Measurements from ENCODE around the gene IL12RB1. TPM values are rescaled to one million over a fixed set of nuclear protein-coding genes. Genes with fewer than 3 reads are reported as not detected.

IL12RB1 gene
- total RNA-seq, 1 donor from 2014 or later, result not detected

DNA sequence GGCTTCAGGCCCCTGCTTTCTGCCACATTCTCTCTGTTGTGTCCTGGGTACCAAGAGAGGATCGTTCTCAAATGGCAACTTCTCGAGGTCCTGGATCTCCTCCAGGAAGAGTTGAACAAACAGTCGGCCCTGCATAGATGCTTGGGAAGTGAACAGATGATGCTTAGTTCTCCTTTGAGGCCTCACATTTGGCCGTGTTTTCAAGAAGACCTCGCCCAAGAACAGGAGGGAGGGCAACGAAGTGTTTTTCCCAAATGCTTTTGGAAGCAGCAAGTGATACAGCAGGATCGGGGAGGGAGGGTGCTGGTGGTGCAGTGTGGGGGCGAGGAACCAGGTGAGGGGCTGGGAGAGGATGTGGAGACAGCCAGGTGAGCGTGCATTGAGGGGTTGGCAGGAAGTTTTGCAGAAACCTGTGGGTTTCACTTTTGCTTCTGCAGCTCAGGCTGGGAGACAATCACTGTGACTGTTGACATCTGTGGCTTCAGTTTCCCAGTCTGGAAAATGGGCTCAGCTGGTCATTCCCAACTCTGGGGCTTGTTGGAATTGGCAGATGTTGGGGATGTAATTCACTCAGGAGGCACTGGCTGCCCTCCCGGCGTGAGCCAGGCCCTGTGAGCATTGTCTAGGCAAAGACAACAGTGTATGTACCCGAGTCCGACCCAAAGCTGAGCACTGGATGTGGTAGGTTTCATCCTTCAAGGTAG lies 32.4 kb upstream of the IL12RB1 start:
- TF ChIP-seq, protein P1, sequence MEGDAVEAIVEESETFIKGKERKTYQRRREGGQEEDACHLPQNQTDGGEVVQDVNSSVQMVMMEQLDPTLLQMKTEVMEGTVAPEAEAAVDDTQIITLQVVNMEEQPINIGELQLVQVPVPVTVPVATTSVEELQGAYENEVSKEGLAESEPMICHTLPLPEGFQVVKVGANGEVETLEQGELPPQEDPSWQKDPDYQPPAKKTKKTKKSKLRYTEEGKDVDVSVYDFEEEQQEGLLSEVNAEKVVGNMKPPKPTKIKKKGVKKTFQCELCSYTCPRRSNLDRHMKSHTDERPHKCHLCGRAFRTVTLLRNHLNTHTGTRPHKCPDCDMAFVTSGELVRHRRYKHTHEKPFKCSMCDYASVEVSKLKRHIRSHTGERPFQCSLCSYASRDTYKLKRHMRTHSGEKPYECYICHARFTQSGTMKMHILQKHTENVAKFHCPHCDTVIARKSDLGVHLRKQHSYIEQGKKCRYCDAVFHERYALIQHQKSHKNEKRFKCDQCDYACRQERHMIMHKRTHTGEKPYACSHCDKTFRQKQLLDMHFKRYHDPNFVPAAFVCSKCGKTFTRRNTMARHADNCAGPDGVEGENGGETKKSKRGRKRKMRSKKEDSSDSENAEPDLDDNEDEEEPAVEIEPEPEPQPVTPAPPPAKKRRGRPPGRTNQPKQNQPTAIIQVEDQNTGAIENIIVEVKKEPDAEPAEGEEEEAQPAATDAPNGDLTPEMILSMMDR (conservative IDR thresholded peaks at IDR 0.05; ENCODE audit: low read depth, low read length), result no peak
- H3K4me3 ChIP-seq (ENCODE audit: low read depth, low read length), result no peak overlapping the region
- no peak for DNase-seq (ENCODE audit: low read depth)

DNA sequence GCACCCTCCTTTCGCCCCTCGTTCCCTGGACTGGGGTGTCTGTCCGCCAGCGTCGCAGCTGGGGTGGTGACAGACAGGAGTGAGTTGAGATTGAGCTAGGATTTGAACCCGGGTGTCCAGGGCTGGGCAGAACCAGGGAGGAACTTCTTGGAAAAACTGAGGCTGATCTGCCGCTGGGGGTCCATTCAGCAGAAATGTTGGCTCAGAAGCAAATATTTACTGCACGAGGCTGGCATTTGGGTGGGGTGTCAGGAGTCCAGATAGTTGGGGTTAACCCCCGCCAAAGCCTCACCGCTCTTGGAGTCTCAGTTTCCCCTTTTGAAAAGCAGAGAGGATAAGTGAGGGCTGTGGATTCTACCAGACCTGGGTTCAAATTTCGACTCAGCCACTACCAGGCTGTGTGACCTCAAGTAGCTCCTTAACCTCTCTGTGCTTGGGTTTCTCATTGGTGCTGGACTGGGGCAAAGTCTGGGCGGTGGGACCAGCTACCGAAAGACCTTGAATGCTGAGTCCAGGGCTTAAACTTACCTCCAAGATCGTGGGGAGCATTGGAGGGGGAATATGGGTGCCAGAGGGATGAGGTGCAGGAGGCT lies 31.8 kb upstream of the IL12RB1 start:
- H3K4me3 ChIP-seq (ENCODE audit: low read depth, low read length), result peak overlapping the region; percentile 68
- TF ChIP-seq, protein P1 (conservative IDR thresholded peaks at IDR 0.05; ENCODE audit: low read depth, low read length), result no peak
- DNase-seq (ENCODE audit: low read depth), result no peak

DNA sequence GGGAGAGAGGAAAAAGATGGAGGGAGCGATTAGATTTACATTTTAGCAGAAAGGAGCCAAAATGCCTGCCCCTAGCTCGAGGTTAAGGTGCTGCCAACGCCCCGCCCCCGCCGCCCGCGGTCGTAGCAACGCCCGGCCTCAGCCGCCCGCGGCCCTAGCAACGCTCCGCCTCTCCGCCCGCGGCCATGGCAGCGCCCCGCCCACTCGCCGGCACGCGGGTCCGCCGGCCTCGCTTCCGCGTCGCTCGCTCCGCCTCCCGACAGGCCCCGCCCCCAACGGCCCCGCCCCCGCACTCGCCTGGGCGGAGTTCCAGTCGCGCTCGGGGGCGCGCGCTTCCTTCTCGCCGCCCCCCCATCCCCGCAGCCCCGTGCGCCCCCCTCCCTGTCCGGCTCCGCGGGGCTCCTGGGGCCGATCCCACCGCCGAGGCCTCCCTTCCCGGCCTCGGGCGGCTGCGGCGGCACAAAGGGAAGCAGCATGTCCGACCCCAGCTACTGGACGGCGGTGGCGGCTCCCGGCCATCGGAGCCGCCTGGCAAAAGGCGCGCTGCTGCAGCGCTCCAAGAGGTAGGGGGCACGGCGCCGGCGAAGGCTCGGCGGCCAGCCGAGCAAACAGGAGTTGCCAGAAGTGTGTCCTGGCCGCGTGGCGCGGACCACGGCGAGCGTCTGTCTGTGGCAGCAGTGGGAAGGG lies 31.1 kb upstream of the IL12RB1 start:
- peak overlapping the region; percentile 68 for H3K4me3 ChIP-seq (ENCODE audit: low read depth, low read length)
- DNase-seq (ENCODE audit: low read depth), result no peak
- TF ChIP-seq, protein P1 (conservative IDR thresholded peaks at IDR 0.05; ENCODE audit: low read depth, low read length), result no peak

DNA sequence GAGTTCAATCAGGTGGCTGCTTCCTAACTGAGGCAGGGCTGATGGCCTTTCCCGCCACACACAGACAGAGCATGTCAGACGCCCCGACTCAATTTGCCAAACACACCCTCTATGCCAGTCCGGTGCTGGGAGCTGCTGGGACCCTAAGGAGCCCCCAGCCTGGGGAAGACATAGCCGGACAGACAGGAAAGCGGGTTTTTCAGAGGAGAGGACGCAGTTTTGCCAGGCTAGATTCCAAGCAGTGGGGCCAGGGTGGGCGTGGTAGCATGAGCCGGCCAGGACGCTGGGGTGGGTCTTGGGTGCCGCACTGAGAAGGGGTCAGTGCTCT lies 30.6 kb upstream of the IL12RB1 start:
- TF ChIP-seq, protein P1 (conservative IDR thresholded peaks at IDR 0.05; ENCODE audit: low read depth, low read length), result no peak
- no peak for DNase-seq (ENCODE audit: low read depth)
- H3K4me3 ChIP-seq (ENCODE audit: low read depth, low read length), result peak overlapping the region; percentile 33

DNA sequence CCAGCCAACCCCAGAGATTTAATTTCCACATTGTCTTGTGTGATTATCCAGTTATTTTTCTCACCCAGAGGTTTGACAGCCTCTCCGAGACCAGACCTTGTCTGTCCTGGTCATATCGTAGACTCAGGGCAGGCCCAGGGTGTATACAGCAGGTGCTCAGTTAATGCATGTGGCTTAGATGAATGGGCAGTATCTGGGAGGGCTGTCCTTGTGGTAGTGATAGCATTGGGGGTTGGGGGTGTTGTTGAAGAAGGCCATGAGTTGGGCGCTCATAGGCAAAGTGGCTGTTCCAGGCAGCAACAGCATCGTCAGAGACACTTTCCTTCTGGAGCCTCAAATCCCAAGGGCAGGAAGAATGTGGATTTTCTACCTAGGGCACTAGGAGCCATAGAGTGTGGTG lies 27.7 kb upstream of the IL12RB1 start:
- TF ChIP-seq, protein P1 (conservative IDR thresholded peaks at IDR 0.05; ENCODE audit: low read depth, low read length), result no peak
- H3K4me3 ChIP-seq (ENCODE audit: low read depth, low read length), result no peak overlapping the region
- DNase-seq (ENCODE audit: low read depth), result no peak

DNA sequence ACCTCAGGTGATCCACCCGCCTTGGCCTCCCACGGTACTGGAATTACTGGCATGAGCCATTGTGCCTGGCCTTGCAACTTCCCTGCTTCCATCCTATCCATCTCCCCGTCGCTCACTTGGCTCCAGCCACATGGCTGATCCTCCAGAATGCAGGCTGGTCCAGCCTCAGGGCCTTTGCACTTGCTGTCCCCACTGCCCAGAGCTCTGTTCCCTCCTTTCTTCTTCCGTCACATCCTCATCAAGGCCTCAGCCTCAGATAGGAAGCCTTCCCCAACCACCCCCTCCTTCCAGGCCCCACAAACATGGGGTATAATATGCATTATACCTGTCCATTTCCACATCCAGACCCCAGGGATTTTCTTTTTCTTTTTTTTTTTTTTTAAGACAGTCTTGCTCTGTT lies 27.1 kb upstream of the IL12RB1 start:
- DNase-seq (ENCODE audit: low read depth), result no peak
- TF ChIP-seq, protein P1 (conservative IDR thresholded peaks at IDR 0.05; ENCODE audit: low read depth, low read length), result no peak
- no peak overlapping the region for H3K4me3 ChIP-seq (ENCODE audit: low read depth, low read length)

Measured in epithelial cell of proximal tubule (primary cell).